Mesendoderm (in vitro differentiated cells): Measurements from ENCODE around the gene RNF187.

ENCODE experiments used
- DNase-seq: peaks from one replicate; pipeline ENCODE4 v3.0.0; 2013
- H2AK5ac ChIP-seq: 2 replicates; pipeline ENCODE4 v1.6.1; 2013; ENCODE audit warnings: low read length, inconsistent platforms
- H2BK120ac ChIP-seq: 2 replicates; pipeline ENCODE4 v1.6.1; 2013; ENCODE audit warnings: low read depth, mild to moderate bottlenecking, low read length, moderate library complexity, mixed read lengths
- H2BK15ac ChIP-seq: replicated peaks from 2 replicates; pipeline ENCODE4 v1.6.1; 2013; ENCODE audit warnings: low read depth, mild to moderate bottlenecking, moderate library complexity
- H2BK5ac ChIP-seq: 2 replicates; pipeline ENCODE4 v1.6.1; 2013; ENCODE audit warnings: low read length, inconsistent platforms
- H3K18ac ChIP-seq: 2 replicates; pipeline ENCODE4 v1.6.1; 2013; ENCODE audit warnings: mild to moderate bottlenecking, low read length, mixed read lengths
- H3K23ac ChIP-seq: one replicate; pipeline ENCODE4 v1.6.1; 2013; ENCODE audit warnings: low read length
- H3K27ac ChIP-seq: 2 replicates; pipeline ENCODE4 v1.5.1; 2013; ENCODE audit warnings: low read depth, mild to moderate bottlenecking, inconsistent platforms, low read length, moderate library complexity
- H3K27me3 ChIP-seq: 2 replicates; pipeline ENCODE4 v1.6.1; 2013; ENCODE audit warnings: low read length, control low read depth, mild to moderate bottlenecking, inconsistent platforms; ENCODE audit not compliant: insufficient read depth, poor library complexity
- H3K36me3 ChIP-seq: 2 replicates; pipeline ENCODE4 v1.6.1; 2013; ENCODE audit warnings: low read length, inconsistent platforms; ENCODE audit not compliant: control insufficient read depth, insufficient read depth
- H3K4ac ChIP-seq: one replicate; pipeline ENCODE4 v1.6.1; 2013; ENCODE audit warnings: low read depth, mild to moderate bottlenecking, low read length, moderate library complexity
- H3K4me1 ChIP-seq: 2 replicates; pipeline ENCODE4 v1.6.1; 2013; ENCODE audit warnings: low read depth, low read length, inconsistent platforms; ENCODE audit not compliant: control insufficient read depth
- H3K4me2 ChIP-seq: 2 replicates; pipeline ENCODE4 v1.6.1; 2013; ENCODE audit warnings: low read length
- H3K4me3 ChIP-seq: 2 replicates; pipeline ENCODE4 v1.5.1; 2013; ENCODE audit warnings: mild to moderate bottlenecking, low read length
- H3K56ac ChIP-seq: one replicate; pipeline ENCODE4 v1.6.1; 2013; ENCODE audit warnings: low read length
- H3K79me1 ChIP-seq: 2 replicates; pipeline ENCODE4 v1.6.1; 2013; ENCODE audit warnings: low read length, inconsistent platforms
- H3K79me2 ChIP-seq: 2 replicates; pipeline ENCODE4 v1.6.1; 2013; ENCODE audit warnings: mild to moderate bottlenecking, low read length; ENCODE audit not compliant: control insufficient read depth, insufficient read depth
- H3K9ac ChIP-seq: 2 replicates; pipeline ENCODE4 v1.6.1; 2013; ENCODE audit warnings: low read length, inconsistent platforms
- H4K5ac ChIP-seq: one replicate; pipeline ENCODE4 v1.6.1; 2013; ENCODE audit warnings: low read length
- H4K8ac ChIP-seq: one replicate; pipeline ENCODE4 v1.6.1; 2013; ENCODE audit warnings: low read depth, mild to moderate bottlenecking, control low read depth, low read length, moderate library complexity
- WGBS: extraction: QIAGEN DNeasy Blood & Tissue Kit; methylation state at CpG from one replicate; pipeline ENCODE4 v1.1.7; 2013; ENCODE audit warnings: low lambda C conversion rate, missing lambda C conversion rate; ENCODE audit not compliant: insufficient coverage; ENCODE audit errors: extremely low coverage; 5-methylcytosine and 5-hydroxymethylcytosine counted together

RNF187 gene

DNA sequence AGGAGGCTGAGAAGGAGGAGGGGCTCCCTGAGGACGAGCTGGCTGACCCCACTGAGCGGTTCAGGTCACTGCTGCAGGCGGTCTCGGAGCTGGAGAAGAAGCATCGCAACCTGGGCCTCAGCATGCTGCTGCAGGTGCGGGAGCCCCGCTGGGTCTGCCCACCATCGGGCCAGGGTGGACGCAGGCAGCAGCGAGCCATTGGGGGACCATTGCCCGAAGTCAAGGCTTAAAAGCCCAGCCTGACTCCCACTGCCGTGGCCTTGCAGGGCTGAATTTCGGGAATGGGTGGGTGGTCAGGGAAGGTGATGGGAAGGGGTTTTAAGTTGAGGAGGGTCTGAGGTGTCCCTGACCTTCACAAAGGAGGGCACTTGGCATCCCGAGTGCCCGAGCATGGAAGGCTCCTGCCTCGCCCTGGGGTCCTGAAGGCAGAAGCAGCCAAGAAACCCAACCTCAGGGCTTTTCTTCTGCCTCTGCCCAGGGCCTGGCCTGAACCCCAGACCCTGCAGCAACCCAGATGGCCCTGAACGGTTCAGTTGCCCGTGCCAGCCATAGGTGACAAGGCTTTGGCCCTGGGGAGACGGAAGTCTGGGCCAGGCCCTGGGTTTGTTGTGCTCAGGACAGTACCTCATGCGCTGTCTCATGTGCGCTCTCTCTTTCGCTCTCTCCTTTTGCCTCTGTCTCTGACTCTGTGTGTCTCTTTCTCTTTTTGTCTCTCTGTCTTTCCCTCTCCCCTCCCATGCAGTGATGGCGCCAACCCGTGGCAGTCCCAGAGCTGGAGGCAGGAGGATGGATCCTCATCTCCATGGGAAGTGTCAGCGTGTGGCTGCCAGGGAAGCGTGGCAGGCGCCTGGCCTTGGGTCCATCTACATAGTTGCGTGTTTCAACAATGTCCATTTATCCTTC, 6.2 kb downstream of the RNF187 start:
- Histone ChIP-seq H4K8ac (no peak overlapping the region), H2BK15ac (no peak overlapping the region), H4K5ac (no peak overlapping the region), H3K18ac (no peak overlapping the region), H3K4me1 (no peaks in the 10 kb centered on the region), H2AK5ac (no peak overlapping the region), H3K23ac (no peak overlapping the region), H3K56ac (no peak overlapping the region), H2BK120ac (no peak overlapping the region), H3K4ac (no peak overlapping the region), H3K4me3 (no peak overlapping the region), H3K27me3 (no peaks in the 10 kb centered on the region), H3K9ac (no peak overlapping the region), H3K79me1 (peaks cover 9% of the 10 kb centered on the region), H3K36me3 (peaks cover 4% of the 10 kb centered on the region), H2BK5ac (no peak overlapping the region), H3K4me2 (no peak overlapping the region), H3K79me2 (no peaks in the 10 kb centered on the region), H3K27ac (no peak overlapping the region)
- no peak for DNase-seq
- WGBS = no CpG with 5 or more reads among the region's 28 CpGs

DNA sequence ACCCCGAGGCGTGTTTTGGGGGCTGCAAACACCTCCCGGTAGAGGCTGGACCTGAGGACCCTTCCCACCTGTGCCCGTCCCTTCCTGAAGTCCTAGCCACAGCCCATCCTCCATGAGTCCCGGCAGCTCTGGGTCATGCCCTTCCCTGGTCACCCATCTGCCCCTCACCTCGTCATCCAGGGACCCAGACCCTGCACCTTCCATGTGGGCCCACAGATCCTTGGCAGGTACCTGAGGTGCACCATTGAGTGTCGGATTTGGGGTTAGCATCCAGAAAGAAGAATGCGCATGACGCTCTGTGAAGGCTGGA, 6.8 kb downstream of the RNF187 start:
- Histone ChIP-seq H3K27me3 (no peaks in the 10 kb centered on the region), H3K27ac (no peak overlapping the region)
- WGBS = no CpG with 5 or more reads among the region's 9 CpGs

DNA sequence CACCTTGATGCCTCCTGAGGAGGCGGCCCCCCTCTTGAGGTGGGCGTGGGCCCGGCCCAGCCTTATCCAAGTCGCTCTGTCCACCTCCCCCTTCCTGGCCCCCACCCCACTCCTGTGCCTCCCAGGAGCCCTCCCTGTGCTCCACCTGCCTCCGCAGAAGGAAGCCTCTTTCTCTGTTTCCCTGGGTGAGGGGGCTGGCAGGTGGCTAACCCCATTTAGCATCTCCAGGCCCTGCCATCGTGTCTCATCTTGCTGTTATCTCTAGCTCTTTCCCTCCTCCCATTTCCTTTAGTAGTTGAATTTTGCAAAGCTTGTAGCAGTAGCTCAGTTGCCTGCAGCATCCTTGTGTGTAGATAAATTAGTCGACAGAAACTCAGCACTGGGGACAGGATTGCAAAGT, 7.2 kb downstream of the RNF187 start:
- Histone ChIP-seq H3K79me2 (no peaks in the 10 kb centered on the region), H4K8ac (no peak overlapping the region), H2AK5ac (no peak overlapping the region), H3K23ac (no peak overlapping the region), H3K4me1 (no peaks in the 10 kb centered on the region), H3K18ac (no peak overlapping the region), H3K56ac (no peak overlapping the region), H2BK15ac (no peak overlapping the region), H3K9ac (no peak overlapping the region), H4K5ac (no peak overlapping the region), H2BK5ac (no peak overlapping the region), H3K27me3 (no peaks in the 10 kb centered on the region), H3K36me3 (peaks cover 4% of the 10 kb centered on the region), H3K79me1 (peaks cover 4% of the 10 kb centered on the region), H2BK120ac (no peak overlapping the region), H3K4me3 (no peak overlapping the region), H3K4me2 (no peak overlapping the region), H3K27ac (no peak overlapping the region), H3K4ac (no peak overlapping the region)
- no CpG with 5 or more reads among the region's 7 CpGs for WGBS
- no peak for DNase-seq

More for the DNA sequence above, 6.8 kb downstream of the RNF187 start:
- Histone ChIP-seq H3K4me3 (no peak overlapping the region), H3K4me1 (no peaks in the 10 kb centered on the region), H3K36me3 (peaks cover 4% of the 10 kb centered on the region), H4K8ac (no peak overlapping the region), H3K4me2 (no peak overlapping the region), H3K4ac (no peak overlapping the region), H2BK5ac (no peak overlapping the region), H3K9ac (no peak overlapping the region), H4K5ac (no peak overlapping the region), H2BK120ac (no peak overlapping the region), H2BK15ac (no peak overlapping the region), H3K18ac (no peak overlapping the region), H3K79me1 (peaks cover 4% of the 10 kb centered on the region), H2AK5ac (no peak overlapping the region), H3K23ac (no peak overlapping the region), H3K56ac (no peak overlapping the region), H3K79me2 (no peaks in the 10 kb centered on the region)
- DNase-seq = no peak

DNA sequence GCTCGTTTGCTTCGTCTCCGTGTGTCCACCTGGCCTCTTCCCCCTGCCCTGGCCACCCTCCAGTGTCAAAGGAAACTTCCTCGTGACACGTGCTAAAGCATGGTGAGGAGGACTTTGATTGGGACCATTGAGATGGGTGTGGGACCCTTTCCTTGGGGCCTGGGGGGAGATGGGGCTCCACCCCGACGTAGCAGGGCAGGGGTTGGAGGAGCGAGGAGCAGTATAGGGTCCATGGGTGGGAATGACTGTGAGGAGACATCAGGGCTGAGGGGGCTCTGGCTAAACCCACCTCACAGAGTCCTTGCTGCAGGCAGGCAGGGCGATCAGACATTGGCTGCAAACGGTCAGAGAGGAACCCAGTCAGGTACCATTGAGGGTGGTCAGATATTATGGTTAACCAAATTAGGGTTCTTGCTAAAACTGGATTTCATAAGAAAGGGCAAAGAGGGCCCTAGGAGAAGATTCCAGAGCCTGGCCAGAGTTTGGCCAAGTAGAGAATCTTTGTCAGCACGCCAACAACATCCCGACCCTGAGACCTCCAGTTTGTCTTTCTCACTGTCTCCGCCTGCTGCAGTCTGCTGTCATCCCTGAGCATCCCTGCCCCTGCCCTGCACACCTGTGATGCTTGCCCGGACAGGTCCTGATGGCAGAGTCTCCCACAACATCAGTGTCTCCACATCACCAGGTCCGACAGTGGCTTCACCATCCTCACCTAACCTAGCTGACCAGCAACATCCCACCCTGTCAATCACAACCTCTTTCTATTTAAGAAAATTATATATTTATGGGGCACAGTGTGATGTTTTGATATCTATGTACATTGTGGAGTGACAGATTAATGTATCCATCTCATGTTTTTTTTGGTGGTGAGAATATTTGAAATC, 8.0 kb downstream of the RNF187 start:
- no peak overlapping the region for H3K23ac ChIP-seq
- no peak overlapping the region for H3K4me2 ChIP-seq
- H3K27me3 ChIP-seq = peaks cover 1% of the 10 kb centered on the region
- no peak overlapping the region for H3K56ac ChIP-seq
- H3K4me3 ChIP-seq = no peak overlapping the region
- no peaks in the 10 kb centered on the region for H3K4me1 ChIP-seq
- H2BK5ac ChIP-seq = no peak overlapping the region
- no peak overlapping the region for H2BK120ac ChIP-seq
- WGBS = no CpG with 5 or more reads among the region's 15 CpGs
- H2BK15ac ChIP-seq = no peak overlapping the region
- peaks cover 4% of the 10 kb centered on the region for H3K36me3 ChIP-seq
- no peak overlapping the region for H4K5ac ChIP-seq
- H2AK5ac ChIP-seq = no peak overlapping the region
- no peak overlapping the region for H3K4ac ChIP-seq
- no peak overlapping the region for H3K9ac ChIP-seq
- no peaks in the 10 kb centered on the region for H3K79me2 ChIP-seq
- DNase-seq = no peak
- H4K8ac ChIP-seq = no peak overlapping the region
- H3K18ac ChIP-seq = no peak overlapping the region
- H3K79me1 ChIP-seq = peaks cover 4% of the 10 kb centered on the region
- H3K27ac ChIP-seq = no peak overlapping the region

DNA sequence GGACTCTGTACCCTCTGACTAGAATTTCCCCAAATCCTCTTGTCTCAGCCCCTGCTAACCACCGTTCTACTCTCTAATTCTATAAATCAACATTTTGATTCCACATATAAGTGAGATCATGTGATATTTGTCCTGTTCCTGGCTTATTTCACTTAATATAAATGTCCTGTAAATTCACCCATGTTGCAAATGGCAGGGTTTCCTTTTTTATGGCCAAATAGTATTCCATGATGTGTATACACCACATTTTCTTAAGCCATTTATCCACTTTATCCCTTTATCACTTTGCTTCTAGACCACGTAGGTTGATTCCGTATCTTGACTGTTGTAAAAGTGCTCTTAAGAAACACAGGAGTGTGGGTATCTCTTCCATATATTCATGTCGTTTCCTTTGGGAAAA, 8.9 kb downstream of the RNF187 start:
- Histone ChIP-seq H2BK5ac (no peak overlapping the region), H2BK120ac (no peak overlapping the region), H3K27ac (no peak overlapping the region), H3K18ac (no peak overlapping the region), H3K4me3 (no peak overlapping the region), H4K8ac (no peak overlapping the region), H4K5ac (no peak overlapping the region), H3K23ac (no peak overlapping the region), H3K27me3 (peaks cover 3% of the 10 kb centered on the region), H2BK15ac (no peak overlapping the region), H3K79me2 (no peaks in the 10 kb centered on the region), H3K79me1 (no peaks in the 10 kb centered on the region), H3K9ac (no peak overlapping the region), H3K36me3 (peaks cover 2% of the 10 kb centered on the region), H3K56ac (no peak overlapping the region), H3K4me2 (no peak overlapping the region), H3K4ac (no peak overlapping the region), H2AK5ac (no peak overlapping the region), H3K4me1 (no peaks in the 10 kb centered on the region)
- WGBS = no CpG with 5 or more reads among the region's 4 CpGs
- DNase-seq = no peak
